ENCODE results near the gene SCTR. TPM values are rescaled to one million over a fixed set of nuclear protein-coding genes. Genes with fewer than 3 reads are reported as not detected.

The SCTR gene
- total and polyA plus RNA-seq, 2 of the 8 experiments (the other 6 are each of a cell fraction or from before 2014, with no cell fraction given): 0.15 TPM; not detected in 1

DNA sequence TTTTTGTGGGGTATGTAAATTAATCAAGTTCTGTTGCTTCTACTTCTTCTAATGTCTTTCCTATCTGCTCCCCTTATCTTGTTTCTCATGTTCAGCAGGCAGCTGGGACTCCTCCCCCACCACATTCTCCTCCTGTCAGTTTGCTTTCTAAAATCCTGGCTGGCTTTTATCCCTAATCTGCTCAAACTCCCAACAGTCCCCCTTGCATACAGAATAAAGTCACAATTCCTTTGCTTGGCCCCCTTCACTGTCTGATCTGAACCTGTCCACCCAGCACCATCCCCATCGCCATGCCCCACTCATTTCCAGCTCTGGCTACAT lies 22.1 kb upstream of the SCTR start:
- H3K4me2 ChIP-seq (ENCODE audit: insufficient read depth in 1 of 2, low read depth in 2 of 2, low read length in 2 of 2): no peak overlapping the region
- no peaks in the 10 kb centered on the region for H4K20me1 ChIP-seq (replicated peaks in 1 of 2; ENCODE audit: control insufficient read depth in 1 of 2, insufficient read depth in 2 of 2, low read length in 2 of 2)
- no peak overlapping the region for H3K4me3 ChIP-seq (ENCODE audit: extremely low read depth in 1 of 4, insufficient read depth in 2 of 4, low read depth in 3 of 4, low read length in 4 of 4)
- no peak overlapping the region for H2BK120ac ChIP-seq (replicated peaks; ENCODE audit: low read depth, low read length)
- H2BK12ac ChIP-seq (ENCODE audit: low read depth, low read length): no peak overlapping the region
- H3K79me1 ChIP-seq (ENCODE audit: low read depth, low read length): no peaks in the 10 kb centered on the region
- H3K4ac ChIP-seq (replicated peaks; ENCODE audit: insufficient read length, low read depth, low read length): no peak overlapping the region
- no peak overlapping the region for H2BK5ac ChIP-seq (ENCODE audit: low read depth, low read length)
- no peak overlapping the region for H4K5ac ChIP-seq (ENCODE audit: insufficient read length, low read depth, low read length)
- H4K8ac ChIP-seq (ENCODE audit: extremely low read depth, insufficient read depth, low read length): no peak overlapping the region
- ChIA-PET CTCF (ENCODE audit: partially characterized antibody) (interaction anchor here (1.2 to 1.4 kb wide), 4 partner anchors 9 to 51 kb away, joined by 4 to 6 read pairs (median 4); no protein-coding TSS in a partner anchor), POLR2A (ENCODE audit: partially characterized antibody) (no interaction called here)
- no peak overlapping the region for H3K23ac ChIP-seq (ENCODE audit: insufficient read length)
- H3K23me2 ChIP-seq (ENCODE audit: low read depth, low read length): peaks cover 7% of the 10 kb centered on the region; the same call in 1 of the 2 replicates
- H2AK5ac ChIP-seq (ENCODE audit: low read depth, low read length): no peak overlapping the region
- no peak overlapping the region for H4K91ac ChIP-seq (replicated peaks; ENCODE audit: insufficient read length, low read length)
- H3K4me1 ChIP-seq (replicated peaks in 1 of 4; ENCODE audit: control insufficient read depth in 3 of 4, insufficient read depth in 4 of 4, low read length in 3 of 4): peaks cover 0 to 2% (median 0%) of the 10 kb centered on the region in 4 experiments; a peak in 1 of 7 replicates
- H3K18ac ChIP-seq (ENCODE audit: extremely low read depth, low read length): no peak overlapping the region
- 87% methylated on average over 1 of the region's 1 CpG; no CpG with 5 or more reads in 1 of the 2 experiments for WGBS, 2 experiments (ENCODE audit: extremely low coverage in 1 of 2, insufficient coverage in 1 of 2, insufficient read length in 1 of 2, insufficient replicate concordance in 2 of 2, low coverage in 1 of 2, low lambda C conversion rate in 2 of 2, missing lambda C conversion rate in 1 of 2)
- DNase-seq (ENCODE audit: low read depth in 1 of 2, low spot score in 2 of 2) (no peak), FAIRE-seq (no peak)
- no peak overlapping the region for H3K14ac ChIP-seq (ENCODE audit: insufficient read length)
- no peaks in the 10 kb centered on the region for H3K79me2 ChIP-seq (ENCODE audit: control insufficient read depth in 1 of 2, insufficient read depth in 2 of 2, low read length in 2 of 2)
- H3K9me3 ChIP-seq (ENCODE audit: insufficient read depth in 2 of 2, low read depth in 1 of 2, low read length in 1 of 2): no peaks in the 10 kb centered on the region
- no peak overlapping the region for H2BK20ac ChIP-seq (ENCODE audit: low read length)
- no peak overlapping the region for H2AFZ ChIP-seq (ENCODE audit: low read length)
- peaks cover 0 to 8% (median 0%) of the 10 kb centered on the region in 4 experiments; a peak in 1 of 7 replicates for H3K27me3 ChIP-seq (replicated peaks in 1 of 4; ENCODE audit: control insufficient read depth in 3 of 4, extremely low read depth in 1 of 4, insufficient read depth in 3 of 4, low read length in 3 of 4)
- no peak overlapping the region for H3K27ac ChIP-seq (ENCODE audit: low read depth, low read length)
- no peak overlapping the region for H3K56ac ChIP-seq (replicated peaks; ENCODE audit: insufficient read length, low read depth, low read length)
- no peaks in the 10 kb centered on the region for H3K36me3 ChIP-seq (ENCODE audit: control insufficient read depth in 2 of 4, insufficient read depth in 4 of 4, low read length in 3 of 4)
- H2BK15ac ChIP-seq (ENCODE audit: low read length): no peak overlapping the region
- H3K9ac ChIP-seq (replicated peaks in 1 of 4; ENCODE audit: extremely low read depth in 1 of 4, low read depth in 3 of 4, low read length in 3 of 4): no peak overlapping the region
- TF ChIP-seq CBX5 (IDR thresholded peaks at IDR 0.05; ENCODE audit: low read depth, low read length) (no peak), SRF (IDR thresholded peaks at IDR 0.05; ENCODE audit: low read depth, low read length) (no peak), BCL11A (IDR thresholded peaks at IDR 0.05; ENCODE audit: low read depth in 2 of 2, low read length in 2 of 2) (no peak), SP1 (IDR thresholded peaks at IDR 0.05; ENCODE audit: low read depth, low read length) (no peak), KDM5A (IDR thresholded peaks at IDR 0.05; ENCODE audit: low read length) (no peak), ZNF274 (IDR thresholded peaks at IDR 0.05; ENCODE audit: borderline replicate concordance, extremely low read depth, low read length) (no peak)
- TF ChIP-seq, protein P1, sequence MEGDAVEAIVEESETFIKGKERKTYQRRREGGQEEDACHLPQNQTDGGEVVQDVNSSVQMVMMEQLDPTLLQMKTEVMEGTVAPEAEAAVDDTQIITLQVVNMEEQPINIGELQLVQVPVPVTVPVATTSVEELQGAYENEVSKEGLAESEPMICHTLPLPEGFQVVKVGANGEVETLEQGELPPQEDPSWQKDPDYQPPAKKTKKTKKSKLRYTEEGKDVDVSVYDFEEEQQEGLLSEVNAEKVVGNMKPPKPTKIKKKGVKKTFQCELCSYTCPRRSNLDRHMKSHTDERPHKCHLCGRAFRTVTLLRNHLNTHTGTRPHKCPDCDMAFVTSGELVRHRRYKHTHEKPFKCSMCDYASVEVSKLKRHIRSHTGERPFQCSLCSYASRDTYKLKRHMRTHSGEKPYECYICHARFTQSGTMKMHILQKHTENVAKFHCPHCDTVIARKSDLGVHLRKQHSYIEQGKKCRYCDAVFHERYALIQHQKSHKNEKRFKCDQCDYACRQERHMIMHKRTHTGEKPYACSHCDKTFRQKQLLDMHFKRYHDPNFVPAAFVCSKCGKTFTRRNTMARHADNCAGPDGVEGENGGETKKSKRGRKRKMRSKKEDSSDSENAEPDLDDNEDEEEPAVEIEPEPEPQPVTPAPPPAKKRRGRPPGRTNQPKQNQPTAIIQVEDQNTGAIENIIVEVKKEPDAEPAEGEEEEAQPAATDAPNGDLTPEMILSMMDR (IDR thresholded peaks at IDR 0.05; ENCODE audit: control extremely low read depth in 1 of 3, insufficient read depth in 1 of 3, low read depth in 1 of 3, low read length in 3 of 3): no peak
- TF ChIP-seq, protein P2, sequence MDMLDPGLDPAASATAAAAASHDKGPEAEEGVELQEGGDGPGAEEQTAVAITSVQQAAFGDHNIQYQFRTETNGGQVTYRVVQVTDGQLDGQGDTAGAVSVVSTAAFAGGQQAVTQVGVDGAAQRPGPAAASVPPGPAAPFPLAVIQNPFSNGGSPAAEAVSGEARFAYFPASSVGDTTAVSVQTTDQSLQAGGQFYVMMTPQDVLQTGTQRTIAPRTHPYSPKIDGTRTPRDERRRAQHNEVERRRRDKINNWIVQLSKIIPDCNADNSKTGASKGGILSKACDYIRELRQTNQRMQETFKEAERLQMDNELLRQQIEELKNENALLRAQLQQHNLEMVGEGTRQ (IDR thresholded peaks at IDR 0.05; ENCODE audit: low read length): no peak
- TF ChIP-seq, protein P3, sequence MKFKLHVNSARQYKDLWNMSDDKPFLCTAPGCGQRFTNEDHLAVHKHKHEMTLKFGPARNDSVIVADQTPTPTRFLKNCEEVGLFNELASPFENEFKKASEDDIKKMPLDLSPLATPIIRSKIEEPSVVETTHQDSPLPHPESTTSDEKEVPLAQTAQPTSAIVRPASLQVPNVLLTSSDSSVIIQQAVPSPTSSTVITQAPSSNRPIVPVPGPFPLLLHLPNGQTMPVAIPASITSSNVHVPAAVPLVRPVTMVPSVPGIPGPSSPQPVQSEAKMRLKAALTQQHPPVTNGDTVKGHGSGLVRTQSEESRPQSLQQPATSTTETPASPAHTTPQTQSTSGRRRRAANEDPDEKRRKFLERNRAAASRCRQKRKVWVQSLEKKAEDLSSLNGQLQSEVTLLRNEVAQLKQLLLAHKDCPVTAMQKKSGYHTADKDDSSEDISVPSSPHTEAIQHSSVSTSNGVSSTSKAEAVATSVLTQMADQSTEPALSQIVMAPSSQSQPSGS (IDR thresholded peaks at IDR 0.05; ENCODE audit: low read length): no peak

Data from H1 (cell line).